ENCODE results near the gene EFNA5. TPM values are rescaled to one million over a fixed set of nuclear protein-coding genes. Genes with fewer than 3 reads are reported as not detected.

EFNA5 gene
- total and polyA plus RNA-seq, 2 of the 8 experiments (the other 6 are each of a cell fraction or from before 2014, with no cell fraction given) = 9.6 to 21.8 TPM

DNA sequence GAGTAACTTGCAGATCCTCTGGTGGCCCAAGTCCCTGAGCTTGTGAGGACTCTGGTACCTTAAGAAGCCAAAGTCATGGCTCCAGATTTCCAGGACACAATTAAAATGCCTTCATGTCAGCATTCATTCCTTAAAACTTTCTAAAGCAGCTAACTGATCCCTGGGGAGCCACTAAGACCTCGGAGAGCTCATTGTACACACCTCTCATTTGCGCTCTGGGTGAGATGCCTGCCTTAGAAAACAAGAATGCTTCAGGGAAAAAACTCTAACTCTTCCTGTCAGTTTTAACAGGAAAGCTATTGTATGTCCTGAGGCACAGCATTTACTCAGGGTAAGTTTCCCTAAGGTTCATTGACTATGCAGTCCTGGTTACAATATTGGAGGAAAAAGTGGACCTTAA lies 285.0 kb downstream of the EFNA5 start:
- H4K20me1 ChIP-seq (replicated peaks in 1 of 2; ENCODE audit: control insufficient read depth in 1 of 2, insufficient read depth in 2 of 2, low read length in 2 of 2) = no peaks in the 10 kb centered on the region
- no peak for TF ChIP-seq HDAC2 (IDR thresholded peaks at IDR 0.05; ENCODE audit: borderline replicate concordance in 1 of 2, low read depth in 2 of 2, low read length in 2 of 2)
- no peak for TF ChIP-seq ASH2L (IDR thresholded peaks at IDR 0.05; ENCODE audit: low read length)
- no peak for TF ChIP-seq JUN (IDR thresholded peaks at IDR 0.05; ENCODE audit: low read depth, low read length)
- TF ChIP-seq KDM1A (IDR thresholded peaks at IDR 0.05; ENCODE audit: borderline replicate concordance, low read length) = no peak
- no peak for TF ChIP-seq CBX5 (IDR thresholded peaks at IDR 0.05; ENCODE audit: low read depth, low read length)
- no peak for TF ChIP-seq YY1 (IDR thresholded peaks at IDR 0.05; ENCODE audit: low read depth, low read length)
- TF ChIP-seq CBX8 (IDR thresholded peaks at IDR 0.05; ENCODE audit: borderline replicate concordance, low read depth, low read length) = no peak
- no peak for TF ChIP-seq JUND (IDR thresholded peaks at IDR 0.05; ENCODE audit: low read length)
- no peak for TF ChIP-seq SP1 (IDR thresholded peaks at IDR 0.05; ENCODE audit: low read depth, low read length)
- TF ChIP-seq, protein P1, sequence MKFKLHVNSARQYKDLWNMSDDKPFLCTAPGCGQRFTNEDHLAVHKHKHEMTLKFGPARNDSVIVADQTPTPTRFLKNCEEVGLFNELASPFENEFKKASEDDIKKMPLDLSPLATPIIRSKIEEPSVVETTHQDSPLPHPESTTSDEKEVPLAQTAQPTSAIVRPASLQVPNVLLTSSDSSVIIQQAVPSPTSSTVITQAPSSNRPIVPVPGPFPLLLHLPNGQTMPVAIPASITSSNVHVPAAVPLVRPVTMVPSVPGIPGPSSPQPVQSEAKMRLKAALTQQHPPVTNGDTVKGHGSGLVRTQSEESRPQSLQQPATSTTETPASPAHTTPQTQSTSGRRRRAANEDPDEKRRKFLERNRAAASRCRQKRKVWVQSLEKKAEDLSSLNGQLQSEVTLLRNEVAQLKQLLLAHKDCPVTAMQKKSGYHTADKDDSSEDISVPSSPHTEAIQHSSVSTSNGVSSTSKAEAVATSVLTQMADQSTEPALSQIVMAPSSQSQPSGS (IDR thresholded peaks at IDR 0.05; ENCODE audit: low read length) = no peak
- no peak for TF ChIP-seq MAFK (IDR thresholded peaks at IDR 0.05; ENCODE audit: low read depth, low read length)
- no peak for TF ChIP-seq CTBP2 (IDR thresholded peaks at IDR 0.05; ENCODE audit: borderline replicate concordance, insufficient read depth, insufficient read length, low read length)
- TF ChIP-seq BRCA1 (IDR thresholded peaks at IDR 0.05; ENCODE audit: low read depth, low read length) = no peak

More for the DNA sequence above, 285.0 kb downstream of the EFNA5 start:
- no peak overlapping the region for H2BK12ac ChIP-seq (ENCODE audit: low read depth, low read length)
- no peak overlapping the region for H4K8ac ChIP-seq (ENCODE audit: extremely low read depth, insufficient read depth, low read length)
- no peak overlapping the region for H3K56ac ChIP-seq (replicated peaks; ENCODE audit: insufficient read length, low read depth, low read length)
- H3K79me1 ChIP-seq (ENCODE audit: low read depth, low read length) = no peaks in the 10 kb centered on the region
- H3K4me1 ChIP-seq (replicated peaks in 1 of 4; ENCODE audit: control insufficient read depth in 3 of 4, insufficient read depth in 4 of 4, low read length in 3 of 4) = peaks cover 0 to 9% (median 2%) of the 10 kb centered on the region in 4 experiments; a peak in 3 of 7 replicates
- H3K27ac ChIP-seq (ENCODE audit: low read depth, low read length) = no peak overlapping the region
- DNase-seq (ENCODE audit: low read depth in 1 of 2, low spot score in 2 of 2) (no peak), FAIRE-seq (no peak)
- H2BK120ac ChIP-seq (replicated peaks; ENCODE audit: low read depth, low read length) = no peak overlapping the region
- H2BK5ac ChIP-seq (ENCODE audit: low read depth, low read length) = no peak overlapping the region
- no peak overlapping the region for H2AFZ ChIP-seq (ENCODE audit: low read length)
- ChIA-PET CTCF (ENCODE audit: partially characterized antibody) (interaction anchor here (0.8 to 1.2 kb wide), 2 partner anchors 9 to 110 kb away, joined by 3 read pairs; no protein-coding TSS in a partner anchor), POLR2A (ENCODE audit: partially characterized antibody) (no interaction called here)
- no peak overlapping the region for H3K9ac ChIP-seq (replicated peaks in 1 of 4; ENCODE audit: extremely low read depth in 1 of 4, low read depth in 3 of 4, low read length in 3 of 4)
- H4K5ac ChIP-seq (ENCODE audit: insufficient read length, low read depth, low read length) = no peak overlapping the region
- no peak overlapping the region for H3K4ac ChIP-seq (replicated peaks; ENCODE audit: insufficient read length, low read depth, low read length)
- H2BK20ac ChIP-seq (ENCODE audit: low read length) = no peak overlapping the region
- H3K14ac ChIP-seq (ENCODE audit: insufficient read length) = no peak overlapping the region
- H2BK15ac ChIP-seq (ENCODE audit: low read length) = no peak overlapping the region
- H3K23me2 ChIP-seq (ENCODE audit: low read depth, low read length) = no peaks in the 10 kb centered on the region
- H2AK5ac ChIP-seq (ENCODE audit: low read depth, low read length) = no peak overlapping the region
- H3K23ac ChIP-seq (ENCODE audit: insufficient read length) = no peak overlapping the region
- no peak overlapping the region for H3K4me3 ChIP-seq (ENCODE audit: extremely low read depth in 1 of 4, insufficient read depth in 2 of 4, low read depth in 3 of 4, low read length in 4 of 4)
- no peak overlapping the region for H3K18ac ChIP-seq (ENCODE audit: extremely low read depth, low read length)
- no peaks in the 10 kb centered on the region for H3K36me3 ChIP-seq (ENCODE audit: control insufficient read depth in 2 of 4, insufficient read depth in 4 of 4, low read length in 3 of 4)
- no peak overlapping the region for H4K91ac ChIP-seq (replicated peaks; ENCODE audit: insufficient read length, low read length)
- WGBS, 2 experiments (ENCODE audit: extremely low coverage in 1 of 2, insufficient coverage in 1 of 2, insufficient read length in 1 of 2, insufficient replicate concordance in 2 of 2, low coverage in 1 of 2, low lambda C conversion rate in 2 of 2, missing lambda C conversion rate in 1 of 2) = 83% methylated on average over 2 of the region's 2 CpGs; no CpG with 5 or more reads in 1 of the 2 experiments
- no peak overlapping the region for H3K4me2 ChIP-seq (ENCODE audit: insufficient read depth in 1 of 2, low read depth in 2 of 2, low read length in 2 of 2)
- no peaks in the 10 kb centered on the region for H3K79me2 ChIP-seq (ENCODE audit: control insufficient read depth in 1 of 2, insufficient read depth in 2 of 2, low read length in 2 of 2)
- H3K9me3 ChIP-seq (ENCODE audit: insufficient read depth in 2 of 2, low read depth in 1 of 2, low read length in 1 of 2) = no peaks in the 10 kb centered on the region
- H3K27me3 ChIP-seq (replicated peaks in 1 of 4; ENCODE audit: control insufficient read depth in 3 of 4, extremely low read depth in 1 of 4, insufficient read depth in 3 of 4, low read length in 3 of 4) = no peaks in the 10 kb centered on the region

All from H1 (cell line).